ENCODE measurements around the gene HOMER1. TPM values are rescaled to one million over a fixed set of nuclear protein-coding genes. Genes with fewer than 3 reads are reported as not detected.
A peak's percentile ranks its signal among the peaks of the same experiment; 100 is the strongest.

The HOMER1 gene
- total and polyA plus RNA-seq, 2 of the 13 experiments (the other 11 are each of a cell fraction or from before 2014, with no cell fraction given): 5.3 to 24.8 TPM

GRCh38 chr5:79546782-79547428, 33.0 kb upstream of the HOMER1 start (continued):
- TF ChIP-seq CREM (IDR thresholded peaks at IDR 0.05): peak; percentile 47; the same call in 1 of the 2 replicates
- TF ChIP-seq CREM (CRISPR knock-in tag; IDR thresholded peaks at IDR 0.05): no peak
- no peak for TF ChIP-seq PHF8 (CRISPR knock-in tag; IDR thresholded peaks at IDR 0.05)
- 0 out of 2 replicates have a peak, but pooled peaks have one; percentile 28 for TF ChIP-seq ISL2 (CRISPR knock-in tag; IDR thresholded peaks at IDR 0.05)
- TF ChIP-seq POGZ (CRISPR knock-in tag; IDR thresholded peaks at IDR 0.05): peak; percentile 46; the same call in 1 of the 2 replicates
- no peak for TF ChIP-seq THAP8 (CRISPR knock-in tag; IDR thresholded peaks at IDR 0.05; ENCODE audit: borderline replicate concordance)
- TF ChIP-seq PHF21A (CRISPR knock-in tag; IDR thresholded peaks at IDR 0.05): peak; percentile 58; the same call in 1 of the 2 replicates
- TF ChIP-seq FOXK1 (CRISPR knock-in tag; IDR thresholded peaks at IDR 0.05; ENCODE audit: borderline replicate concordance, low read depth): peak; percentile 88; the same call in 1 of the 2 replicates
- peak; percentile 86 for TF ChIP-seq ARID5B (CRISPR knock-in tag; IDR thresholded peaks at IDR 0.05)
- TF ChIP-seq ZNF407 (CRISPR knock-in tag; IDR thresholded peaks at IDR 0.05; ENCODE audit: not compliant biosample characterization): no peak
- peak; percentile 41; the same call in 1 of the 2 replicates for TF ChIP-seq HNF4G (IDR thresholded peaks at IDR 0.05; ENCODE audit: borderline replicate concordance, low read depth, low read length)
- TF ChIP-seq HNF4G (CRISPR knock-in tag; IDR thresholded peaks at IDR 0.05; ENCODE audit: borderline replicate concordance, low read depth): no peak
